Right atrium auricular region (tissue), 2 donors: ENCODE results near the gene MT1B. TPM values are rescaled to one million over a fixed set of nuclear protein-coding genes. Genes with fewer than 3 reads are reported as not detected.
A peak's percentile ranks its signal among the peaks of the same experiment; 100 is the strongest.

Experiments used
- DNase-seq: peaks from one replicate; pipeline ENCODE4 v3.0.0-alpha.2; 2019; ENCODE audit warnings: low spot score
- H3K27ac ChIP-seq, 2 donors: fragments of 200-600 bp; sonication (generic); 1 replicate in 1 of 2; 2 replicates in 1 of 2; pipeline ENCODE4 v1.5.1; 2016 to 2019
- H3K27me3 ChIP-seq, 2 donors: fragments of 200-600 bp; sonication (generic); one replicate each; pipeline versions ENCODE4 v1.5.1 to v1.6.0; 2017 to 2019
- H3K36me3 ChIP-seq: fragments of 200-600 bp; sonication (generic); one replicate; pipeline ENCODE4 v1.5.1; 2016
- H3K4me1 ChIP-seq, 2 donors: fragments of 200-600 bp; sonication (generic); one replicate each; pipeline versions ENCODE4 v1.5.1 to v1.6.0; 2017 to 2019
- H3K4me3 ChIP-seq, 2 donors: fragments of 200-600 bp; sonication (generic); 1 replicate in 1 of 2; 2 replicates in 1 of 2; pipeline ENCODE4 v1.5.1; 2017 to 2019; ENCODE audit warnings: mild to moderate bottlenecking in 1 of 2, moderate library complexity in 1 of 2
- H3K9me3 ChIP-seq, 2 donors: fragments of 200-600 bp; sonication (generic); one replicate each; pipeline ENCODE4 v1.5.1; 2019
- total RNA-seq, 2 donors: library from RNA; depleted of rRNA; stranded (reverse); fragments of >200 nt; gene quantifications; one replicate each; pipeline ENCODE4 v1.1.0, GENCODE V29; 2016
- TF ChIP-seq, protein P1 (sequence below), 2 donors: fragments of 200-600 bp; sonication (generic); IDR thresholded peaks; one replicate each; pipeline ENCODE4 v1.5.1; 2019; ENCODE audit warnings: antibody characterized with exemption in 2 of 2

The MT1B gene
- total RNA-seq, result not detected

DNA sequence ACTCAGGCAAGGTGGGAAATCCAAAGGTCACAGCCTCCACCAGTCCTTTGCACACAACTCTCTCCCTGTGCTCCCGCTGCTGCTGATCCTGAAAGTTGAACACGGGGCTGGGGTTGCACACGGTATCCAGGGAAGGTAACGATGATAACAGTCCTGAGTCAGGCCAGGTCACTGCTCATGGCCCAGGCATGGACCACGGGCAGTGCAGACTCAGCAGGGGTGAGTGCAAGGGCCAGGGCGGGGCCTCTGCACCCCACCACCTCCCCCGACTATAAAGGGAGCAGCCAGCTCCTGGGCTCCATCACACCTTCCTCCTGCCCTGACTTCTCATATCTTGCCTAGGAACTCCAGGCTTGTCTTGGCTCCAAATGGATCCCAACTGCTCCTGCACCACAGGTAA, at the start of gene MT1B:
Gene MT1B, plus strand, starts transcription at position 301 of the 400 bp plus-strand sequence. Its CDS starts 68 bp downstream, at position 369.
- Histone ChIP-seq H3K27me3 (no peaks in the 10 kb centered on the region), H3K27ac (no peak within 1 kb of the TSS), H3K4me1 (no peaks in the 10 kb centered on the region), H3K9me3 (no peaks in the 10 kb centered on the region), H3K36me3 (no peaks in the 10 kb centered on the region), H3K4me3 (no peak within 1 kb of the TSS)
- TF ChIP-seq, protein P1, sequence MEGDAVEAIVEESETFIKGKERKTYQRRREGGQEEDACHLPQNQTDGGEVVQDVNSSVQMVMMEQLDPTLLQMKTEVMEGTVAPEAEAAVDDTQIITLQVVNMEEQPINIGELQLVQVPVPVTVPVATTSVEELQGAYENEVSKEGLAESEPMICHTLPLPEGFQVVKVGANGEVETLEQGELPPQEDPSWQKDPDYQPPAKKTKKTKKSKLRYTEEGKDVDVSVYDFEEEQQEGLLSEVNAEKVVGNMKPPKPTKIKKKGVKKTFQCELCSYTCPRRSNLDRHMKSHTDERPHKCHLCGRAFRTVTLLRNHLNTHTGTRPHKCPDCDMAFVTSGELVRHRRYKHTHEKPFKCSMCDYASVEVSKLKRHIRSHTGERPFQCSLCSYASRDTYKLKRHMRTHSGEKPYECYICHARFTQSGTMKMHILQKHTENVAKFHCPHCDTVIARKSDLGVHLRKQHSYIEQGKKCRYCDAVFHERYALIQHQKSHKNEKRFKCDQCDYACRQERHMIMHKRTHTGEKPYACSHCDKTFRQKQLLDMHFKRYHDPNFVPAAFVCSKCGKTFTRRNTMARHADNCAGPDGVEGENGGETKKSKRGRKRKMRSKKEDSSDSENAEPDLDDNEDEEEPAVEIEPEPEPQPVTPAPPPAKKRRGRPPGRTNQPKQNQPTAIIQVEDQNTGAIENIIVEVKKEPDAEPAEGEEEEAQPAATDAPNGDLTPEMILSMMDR (IDR thresholded peaks at IDR 0.05), result no peak
- DNase-seq, result no peak

DNA sequence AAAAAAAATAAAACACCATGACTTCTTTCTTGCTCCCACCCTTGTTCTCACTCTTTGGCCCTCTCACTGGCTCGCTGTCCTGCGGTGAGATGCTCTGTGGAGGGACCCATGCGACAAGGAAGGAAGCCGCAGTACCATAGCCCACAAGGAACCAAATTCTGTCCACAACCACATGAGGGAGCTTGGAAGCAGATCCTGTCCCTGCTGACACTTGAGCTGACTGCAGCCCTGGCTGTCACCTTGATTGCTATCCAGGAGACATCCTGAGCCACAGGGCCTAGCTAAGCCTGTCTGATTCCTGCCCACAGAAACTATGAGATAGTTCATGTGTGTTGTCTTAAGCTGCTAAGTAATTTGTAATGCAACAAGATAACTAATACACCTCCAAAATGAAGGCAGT, 48.1 kb upstream of the MT1B start:
- TF ChIP-seq, protein P1 (IDR thresholded peaks at IDR 0.05), result peak; percentile 41 to 71
- no peak for DNase-seq
- H3K36me3 ChIP-seq, result no peaks in the 10 kb centered on the region
- H3K4me3 ChIP-seq, result no peak overlapping the region
- H3K27ac ChIP-seq, result peak overlapping the region; percentile 54 to 58
- no peaks in the 10 kb centered on the region for H3K27me3 ChIP-seq
- H3K9me3 ChIP-seq, result no peaks in the 10 kb centered on the region
- H3K4me1 ChIP-seq, result peaks cover 0 to 28% of the 10 kb centered on the region in 2 donors

DNA sequence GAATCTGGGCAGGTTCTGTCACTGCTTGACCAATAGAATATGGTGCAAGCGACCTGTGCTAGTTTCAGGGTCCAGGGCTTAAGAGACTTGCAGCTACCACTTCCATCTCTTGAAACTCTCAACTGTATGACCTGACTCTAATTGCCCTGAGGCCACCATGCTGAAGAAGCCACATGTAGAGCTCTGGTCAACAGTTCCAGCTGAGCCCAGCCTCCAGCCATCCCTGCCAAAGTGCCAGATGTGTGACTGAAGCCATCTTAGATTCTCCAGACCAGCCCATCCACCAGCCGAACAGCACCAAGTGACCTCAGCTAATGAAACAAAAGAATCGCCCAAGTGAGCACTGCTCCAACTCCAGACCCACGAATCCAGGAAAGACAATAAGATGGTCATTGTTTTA, 46.7 kb upstream of the MT1B start:
- Histone ChIP-seq H3K27me3 (no peaks in the 10 kb centered on the region), H3K4me3 (no peak overlapping the region), H3K9me3 (no peaks in the 10 kb centered on the region), H3K36me3 (no peaks in the 10 kb centered on the region), H3K4me1 (peaks cover 0 to 42% of the 10 kb centered on the region in 2 donors), H3K27ac (peak overlapping the region; percentile 92 to 98)
- no peak for DNase-seq
- TF ChIP-seq, protein P1 (IDR thresholded peaks at IDR 0.05), result no peak

DNA sequence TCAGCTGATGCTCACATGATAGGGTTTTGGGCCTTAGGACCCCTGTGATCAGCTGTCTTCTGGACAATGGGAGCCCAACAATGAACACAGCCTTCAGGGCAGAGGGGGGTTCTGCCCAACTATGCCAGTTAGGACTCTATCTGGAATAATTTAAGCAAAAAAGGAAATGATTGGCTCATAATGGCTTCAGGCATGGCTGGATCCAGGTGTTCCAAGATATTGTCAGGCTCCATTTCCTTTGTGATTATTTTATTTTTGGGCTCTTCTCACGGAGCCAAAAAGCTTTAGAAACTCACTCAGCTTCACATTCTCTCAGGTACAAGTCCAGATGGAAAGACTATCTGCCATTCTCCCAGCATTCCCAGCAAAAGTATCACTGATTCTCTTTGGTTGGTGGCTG, 46.2 kb upstream of the MT1B start:
- no peaks in the 10 kb centered on the region for H3K27me3 ChIP-seq
- H3K36me3 ChIP-seq, result no peaks in the 10 kb centered on the region
- H3K4me3 ChIP-seq, result no peak overlapping the region
- TF ChIP-seq, protein P1 (IDR thresholded peaks at IDR 0.05), result no peak
- H3K27ac ChIP-seq, result peak overlapping the region; percentile 92 to 98
- DNase-seq, result no peak
- H3K9me3 ChIP-seq, result no peaks in the 10 kb centered on the region
- peaks cover 0 to 47% of the 10 kb centered on the region in 2 donors for H3K4me1 ChIP-seq

DNA sequence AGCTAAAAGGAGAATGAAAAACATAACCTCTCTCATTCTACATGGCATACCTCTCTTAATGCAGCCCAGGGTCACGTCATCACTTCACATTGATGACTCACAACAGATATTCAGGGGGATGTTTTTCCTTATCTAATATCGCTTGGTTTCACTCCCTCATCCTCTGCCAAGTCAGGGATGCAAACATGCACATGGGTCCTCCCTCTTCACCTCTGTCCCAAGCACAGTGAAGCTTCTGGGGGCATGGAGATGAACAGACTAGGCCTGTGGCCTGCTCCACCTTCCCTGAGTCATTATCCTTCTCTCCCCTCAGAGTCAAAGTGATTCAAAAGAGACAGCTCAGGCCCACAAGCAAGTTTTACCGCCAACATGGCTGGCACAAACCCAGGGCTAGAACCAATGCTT, 45.6 kb upstream of the MT1B start:
- Histone ChIP-seq H3K4me1 (peaks cover 0 to 53% of the 10 kb centered on the region in 2 donors), H3K4me3 (no peak overlapping the region), H3K36me3 (no peaks in the 10 kb centered on the region), H3K27me3 (no peaks in the 10 kb centered on the region), H3K9me3 (no peaks in the 10 kb centered on the region), H3K27ac (peak overlapping the region; percentile 92 to 98)
- DNase-seq, result peak; percentile 80
- TF ChIP-seq, protein P1 (IDR thresholded peaks at IDR 0.05), result no peak

DNA sequence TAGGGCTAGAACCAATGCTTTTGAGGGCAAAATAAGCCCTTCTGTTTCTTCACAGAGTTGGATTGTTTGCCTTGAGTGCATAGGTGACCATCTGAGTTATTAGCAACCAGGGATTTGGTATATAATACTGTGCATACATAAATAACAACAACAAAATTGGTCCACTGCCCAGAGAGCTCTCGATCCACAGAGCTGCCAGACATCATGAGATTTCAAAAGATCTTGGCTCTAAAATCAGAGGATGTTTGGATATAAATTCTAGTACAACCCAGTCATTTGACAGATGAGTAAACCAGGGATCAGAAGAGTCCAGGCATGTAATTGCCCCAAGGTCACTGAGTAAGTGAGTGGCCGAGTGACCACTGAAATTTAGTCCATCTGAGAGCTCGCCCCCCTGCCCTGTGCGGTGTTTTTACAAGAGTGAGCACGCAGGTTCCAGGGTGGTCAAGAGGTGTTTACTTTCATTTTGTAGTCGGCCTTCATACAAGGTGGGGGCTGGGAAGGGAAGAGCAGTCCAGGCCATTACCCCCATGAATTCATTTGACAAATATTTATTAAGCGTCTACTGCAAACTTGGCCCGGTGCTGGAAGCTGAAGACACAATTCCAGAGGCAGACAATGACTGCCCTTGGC, 45.1 kb upstream of the MT1B start:
- H3K27me3 ChIP-seq, result no peaks in the 10 kb centered on the region
- H3K4me3 ChIP-seq, result peak overlapping the region in 1 of 2 donors; percentile 1
- no peaks in the 10 kb centered on the region for H3K36me3 ChIP-seq
- peaks cover 0 to 58% of the 10 kb centered on the region in 2 donors for H3K4me1 ChIP-seq
- peak overlapping the region; percentile 92 to 98 for H3K27ac ChIP-seq
- no peaks in the 10 kb centered on the region for H3K9me3 ChIP-seq
- TF ChIP-seq, protein P1 (IDR thresholded peaks at IDR 0.05), result no peak
- DNase-seq, result peak; percentile 74
